Prostate gland (tissue), 2 donors: ENCODE results near the gene KCNC1. TPM values are rescaled to one million over a fixed set of nuclear protein-coding genes. Genes with fewer than 3 reads are reported as not detected.

Experiments used
- DNase-seq: peaks from one replicate; pipeline ENCODE4 v3.0.0-alpha.2; 2019; ENCODE audit warnings: low spot score
- H3K27ac ChIP-seq, 2 donors: fragments of 200-600 bp; sonication (generic); 2 replicates each; pipeline ENCODE4 v1.5.1; 2017 to 2019
- H3K27me3 ChIP-seq: fragments of 200-600 bp; sonication (generic); replicated peaks from 2 replicates; pipeline ENCODE4 v1.5.1; 2019; ENCODE audit not compliant: insufficient read depth
- H3K36me3 ChIP-seq, 2 donors: fragments of 200-600 bp; sonication (generic); 1 replicate in 1 of 2; 2 replicates in 1 of 2; pipeline versions ENCODE4 v1.5.1 to v1.8.1; 2017 to 2019
- H3K4me1 ChIP-seq: fragments of 200-600 bp; sonication (generic); replicated peaks from 2 replicates; pipeline ENCODE4 v1.5.1; 2019
- H3K4me3 ChIP-seq, 2 donors: fragments of 200-600 bp; sonication (generic); 2 replicates each; pipeline ENCODE4 v1.5.1; 2017 to 2019
- H3K9me3 ChIP-seq: fragments of 200-600 bp; sonication (generic); 2 replicates; pipeline ENCODE4 v1.5.1; 2017
- CTCF ChIP-seq, 4 experiments: fragments of 200-600 bp in 2 of 4; fragments of 450-650 bp in 2 of 4; sonication (generic) in 2 of 4; IDR thresholded peaks; 1 replicate in 3 of 4; 2 replicates in 1 of 4; pipeline ENCODE4 v1.5.1; 2016 to 2019; ENCODE audit warnings: antibody characterized with exemption in 4 of 4, mild to moderate bottlenecking in 2 of 4, moderate library complexity in 2 of 4
- POLR2A ChIP-seq: fragments of 450-650 bp; IDR thresholded peaks from one replicate; pipeline ENCODE4 v1.6.1; 2016; ENCODE audit warnings: antibody characterized with exemption, mild to moderate bottlenecking
- POLR2AphosphoS5 ChIP-seq: sonication (generic); formaldehyde crosslinking; IDR thresholded peaks from one replicate; pipeline ENCODE4 v1.6.1; 2017; ENCODE audit warnings: antibody characterized with exemption
- WGBS: methylation state at CpG from one replicate; pipeline ENCODE4 v1.1.5; 2018; 5-methylcytosine and 5-hydroxymethylcytosine counted together
- intact Hi-C: fragments of 100-400 bp; cut with DNase I; formaldehyde crosslinking; loops from one replicate; pipeline ENCODE4 v1.14.2; 2022
- total RNA-seq, 2 donors: library from RNA; depleted of rRNA; stranded (reverse); fragments of >200 nt; gene quantifications; one replicate each; pipeline ENCODE4 v1.1.0, GENCODE V29; 2016

KCNC1 gene
- total RNA-seq, 2 donors from 2014 or later, result 3.0 TPM; not detected in 1

GRCh38 chr11:17700991-17701390, 33.6 kb upstream of the KCNC1 start:
- 70% methylated on average over 4 of the region's 4 CpGs for WGBS
- TF ChIP-seq POLR2A, result no peak
- TF ChIP-seq CTCF (IDR thresholded peaks at IDR 0.05), result no peak
- TF ChIP-seq POLR2AphosphoS5, result no peak
- intact Hi-C loops, result no loop called here
- no peaks in the 10 kb centered on the region for H3K36me3 ChIP-seq
- H3K27me3 ChIP-seq, result peaks cover 5% of the 10 kb centered on the region
- no peak overlapping the region for H3K27ac ChIP-seq
- no peaks in the 10 kb centered on the region for H3K4me1 ChIP-seq
- DNase-seq, result no peak
- no peak overlapping the region for H3K4me3 ChIP-seq
- no peaks in the 10 kb centered on the region for H3K9me3 ChIP-seq

DNA sequence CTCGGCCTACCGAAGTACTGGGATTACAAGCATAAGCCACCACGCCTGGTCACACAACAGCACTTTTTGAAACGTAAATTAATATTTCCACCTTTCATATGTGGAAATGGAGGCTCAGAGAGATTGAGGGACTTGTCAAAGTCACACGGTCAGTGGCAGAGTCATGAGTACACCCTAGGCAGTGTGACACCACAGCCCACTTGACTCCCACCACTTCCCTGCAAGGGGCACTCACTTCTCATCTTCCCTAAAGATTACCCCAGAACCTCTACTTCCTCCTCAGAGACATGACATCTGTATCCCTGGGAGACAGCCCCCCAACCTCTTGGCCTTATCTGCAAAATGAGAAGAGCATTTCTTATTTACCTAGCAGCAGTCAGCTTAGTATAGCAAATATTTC, 31.7 kb upstream of the KCNC1 start:
- H3K4me3 ChIP-seq, result no peak overlapping the region
- DNase-seq, result no peak
- H3K36me3 ChIP-seq, result no peaks in the 10 kb centered on the region
- H3K4me1 ChIP-seq, result no peaks in the 10 kb centered on the region
- H3K27ac ChIP-seq, result no peak overlapping the region
- TF ChIP-seq POLR2A, result no peak
- no peak for TF ChIP-seq POLR2AphosphoS5
- WGBS, result 81% methylated on average over 5 of the region's 5 CpGs
- intact Hi-C loops, result no loop called here
- H3K27me3 ChIP-seq, result no peaks in the 10 kb centered on the region
- no peaks in the 10 kb centered on the region for H3K9me3 ChIP-seq

DNA sequence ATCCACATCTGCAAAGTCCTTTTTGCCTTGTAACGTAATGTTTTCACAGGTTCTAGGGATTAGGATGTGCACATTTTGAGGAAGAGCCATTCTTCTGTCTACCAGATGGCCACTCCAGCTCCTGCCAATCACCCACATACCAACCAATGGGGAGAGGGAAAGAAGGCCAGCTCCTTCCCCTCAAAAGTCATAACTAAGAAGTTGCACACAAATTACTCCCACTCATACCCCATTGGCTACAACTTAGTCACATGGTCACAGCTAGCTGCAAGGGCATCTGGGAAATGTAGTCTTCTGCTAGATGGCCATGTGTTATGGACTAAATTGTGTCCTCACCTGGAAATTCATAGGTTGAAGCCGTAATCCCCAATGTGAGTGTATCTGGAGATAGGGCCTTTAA, 30.6 kb upstream of the KCNC1 start:
- H3K9me3 ChIP-seq, result no peaks in the 10 kb centered on the region
- WGBS, result 94% methylated on average over 2 of the region's 2 CpGs
- no peaks in the 10 kb centered on the region for H3K27me3 ChIP-seq
- no peak for DNase-seq
- no peak overlapping the region for H3K27ac ChIP-seq
- H3K4me3 ChIP-seq, result no peak overlapping the region
- no peaks in the 10 kb centered on the region for H3K36me3 ChIP-seq
- intact Hi-C loops, result no loop called here
- H3K4me1 ChIP-seq, result no peaks in the 10 kb centered on the region
- TF ChIP-seq POLR2AphosphoS5 (no peak), CTCF (IDR thresholded peaks at IDR 0.05) (no peak), POLR2A (no peak)

DNA sequence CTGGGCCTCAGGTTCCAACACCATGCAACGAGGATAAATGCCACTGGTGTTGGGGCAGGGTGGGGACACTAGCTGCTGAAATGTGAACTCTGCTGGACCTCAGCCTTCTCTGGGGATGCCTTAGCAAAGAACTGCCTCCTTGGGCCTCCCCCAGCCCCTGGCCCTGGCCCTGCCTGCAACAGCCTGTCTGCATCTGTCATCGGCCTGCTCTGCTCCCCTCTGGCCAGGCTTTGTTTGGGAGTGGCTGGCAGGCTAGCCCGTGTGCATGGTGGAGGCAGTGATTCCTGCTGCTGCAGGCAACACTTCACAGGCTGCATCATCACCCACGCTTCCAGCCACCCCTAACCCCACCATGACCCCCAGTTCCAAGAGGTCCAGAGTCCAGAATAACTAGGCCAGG, 26.8 kb upstream of the KCNC1 start:
- DNase-seq, result no peak
- TF ChIP-seq POLR2AphosphoS5 (no peak), CTCF (IDR thresholded peaks at IDR 0.05) (no peak), POLR2A (no peak)
- H3K27me3 ChIP-seq, result no peaks in the 10 kb centered on the region

DNA sequence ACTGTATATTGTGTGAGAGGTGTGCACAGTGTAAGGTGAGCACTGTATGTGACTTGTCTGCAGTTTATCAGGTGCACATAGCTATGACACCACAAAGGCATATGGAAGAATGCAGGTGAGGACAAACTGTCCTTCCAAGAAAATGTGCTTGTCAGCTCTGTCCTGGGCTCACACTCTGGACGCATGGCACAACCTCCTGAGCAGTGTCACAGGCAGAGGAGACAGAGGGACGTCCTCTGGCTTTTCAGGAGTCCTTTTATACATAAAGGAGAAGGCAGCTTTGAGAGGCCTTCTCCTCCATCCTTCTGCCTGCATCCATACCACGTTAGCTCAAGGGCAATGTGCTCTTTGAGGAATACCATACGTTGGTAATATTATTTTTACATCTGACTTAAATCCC, 22.7 kb upstream of the KCNC1 start:
- intact Hi-C loops, result no loop called here
- 23% methylated on average over 4 of the region's 4 CpGs for WGBS
- H3K4me3 ChIP-seq, result no peak overlapping the region
- no peak overlapping the region for H3K27ac ChIP-seq
- H3K9me3 ChIP-seq, result no peaks in the 10 kb centered on the region
- no peaks in the 10 kb centered on the region for H3K36me3 ChIP-seq
- peaks cover 6% of the 10 kb centered on the region for H3K27me3 ChIP-seq
- no peak for TF ChIP-seq CTCF (IDR thresholded peaks at IDR 0.05)
- no peak for TF ChIP-seq POLR2A
- no peak for TF ChIP-seq POLR2AphosphoS5
- DNase-seq, result no peak
- no peaks in the 10 kb centered on the region for H3K4me1 ChIP-seq

More for the DNA sequence above, 26.8 kb upstream of the KCNC1 start:
- Histone ChIP-seq H3K4me3 (no peak overlapping the region), H3K36me3 (no peaks in the 10 kb centered on the region), H3K4me1 (no peaks in the 10 kb centered on the region), H3K9me3 (no peaks in the 10 kb centered on the region), H3K27ac (no peak overlapping the region)
- intact Hi-C loops, result no loop called here
- WGBS, result 63% methylated on average over 4 of the region's 4 CpGs
